ENCODE results near the gene HPS5. TPM values are rescaled to one million over a fixed set of nuclear protein-coding genes. Genes with fewer than 3 reads are reported as not detected.
"Not testable (repeated sequence)": the region's sequence is repeated elsewhere in the genome, so short reads cannot be mapped to it uniquely, and the experiment has no call there.

Gene HPS5
- total RNA-seq, 4 donors from 2014 or later = 17.6 to 49.9 (median 38.0) TPM

GRCh38 chr11:18329196-18329870 is 7.4 kb upstream of the HPS5 start:
- Histone ChIP-seq H3K27me3 (no peaks in the 10 kb centered on the region), H3K9me3 (no peaks in the 10 kb centered on the region), H3K4me3 (no peak overlapping the region), H3K36me3 (peaks cover 0 to 50% (median 0%) of the 10 kb centered on the region in 3 donors), H3K27ac (no peak overlapping the region), H3K4me1 (peaks cover 0 to 13% (median 3%) of the 10 kb centered on the region in 4 donors)
- TF ChIP-seq POLR2A (IDR thresholded peaks at IDR 0.05) (no peak), CTCF (IDR thresholded peaks at IDR 0.05) (no peak)
- no peak for DNase-seq

GRCh38 chr11:18324381-18324780 is 2.4 kb upstream of the HPS5 start:
- Histone ChIP-seq H3K27ac (no peak overlapping the region), H3K4me3 (peak overlapping the region in 1 of 4 donors; percentile 97), H3K27me3 (no peaks in the 10 kb centered on the region), H3K9me3 (no peaks in the 10 kb centered on the region), H3K4me1 (peaks cover 0 to 33% (median 14%) of the 10 kb centered on the region in 4 donors), H3K36me3 (peaks cover 0 to 22% (median 0%) of the 10 kb centered on the region in 3 donors)
- DNase-seq = no peak
- TF ChIP-seq CTCF (IDR thresholded peaks at IDR 0.05) = no peak
- no peak for TF ChIP-seq POLR2A (IDR thresholded peaks at IDR 0.05)

- Histone ChIP-seq H3K4me1 (peaks cover 0 to 33% (median 14%) of the 10 kb centered on the region in 4 donors), H3K36me3 (peaks cover 0 to 19% (median 0%) of the 10 kb centered on the region in 3 donors), H3K4me3 (peak overlapping the region in 1 of 4 donors; percentile 97)
- DNase-seq, H3K9me3 ChIP-seq, H3K27ac ChIP-seq, H3K27me3 ChIP-seq: not testable (repeated sequence)
Measured at GRCh38 chr11:18323881-18324280, 1.9 kb upstream of the HPS5 start.

GRCh38 chr11:18322818-18323570 is 1.1 kb upstream of the HPS5 start:
- peaks cover 0 to 33% (median 14%) of the 10 kb centered on the region in 4 donors for H3K4me1 ChIP-seq
- no peaks in the 10 kb centered on the region for H3K27me3 ChIP-seq
- no peak for DNase-seq
- H3K27ac ChIP-seq = peak overlapping the region; percentile 92 to 98 (median 96)
- TF ChIP-seq CTCF (IDR thresholded peaks at IDR 0.05) (no peak), POLR2A (IDR thresholded peaks at IDR 0.05) (no peak)
- peaks cover 0 to 19% (median 0%) of the 10 kb centered on the region in 3 donors for H3K36me3 ChIP-seq
- H3K9me3 ChIP-seq = no peaks in the 10 kb centered on the region
- peak overlapping the region; percentile 74 to 97 (median 86) for H3K4me3 ChIP-seq

- H3K9me3 ChIP-seq = no peaks in the 10 kb centered on the region
- peak overlapping the region; percentile 74 to 97 (median 86) for H3K4me3 ChIP-seq
- TF ChIP-seq POLR2A (IDR thresholded peaks at IDR 0.05) (no peak), CTCF (IDR thresholded peaks at IDR 0.05) (peak in 3 of 6 experiments; percentile 29 to 39 (median 32))
- peaks cover 0 to 33% (median 14%) of the 10 kb centered on the region in 4 donors for H3K4me1 ChIP-seq
- H3K27me3 ChIP-seq = no peaks in the 10 kb centered on the region
- no peak for DNase-seq
- H3K36me3 ChIP-seq = peaks cover 0 to 8% (median 0%) of the 10 kb centered on the region in 3 donors
- H3K27ac ChIP-seq = peak overlapping the region; percentile 92 to 98 (median 96)
Measured at GRCh38 chr11:18321578-18321968, 367 bp downstream of the HPS5 start.

- peak overlapping the region in 2 of 4 donors; percentile 74 to 97 for H3K4me3 ChIP-seq
- TF ChIP-seq POLR2A (IDR thresholded peaks at IDR 0.05) (no peak), CTCF (IDR thresholded peaks at IDR 0.05) (no peak)
Measured at GRCh38 chr11:18320617-18321016, 1.3 kb downstream of the HPS5 start.

More at GRCh38 chr11:18320617-18321016, 1.3 kb downstream of the HPS5 start:
- H3K4me1 ChIP-seq = peaks cover 0 to 31% (median 14%) of the 10 kb centered on the region in 4 donors
- H3K27me3 ChIP-seq = no peaks in the 10 kb centered on the region
- peaks cover 0 to under 1% (median 0%) of the 10 kb centered on the region in 3 donors for H3K36me3 ChIP-seq
- H3K27ac ChIP-seq = peak overlapping the region in 2 of 4 donors; percentile 92 to 98
- DNase-seq = no peak
- no peaks in the 10 kb centered on the region for H3K9me3 ChIP-seq
